Measurements from ENCODE around the gene NADK2. TPM values are rescaled to one million over a fixed set of nuclear protein-coding genes. Genes with fewer than 3 reads are reported as not detected.

The NADK2 gene
- total RNA-seq, 1 experiment from 2014 or later, result 12.2 TPM

GRCh38 chr5:36161361-36161760 lies 80.4 kb downstream of the NADK2 start:
- no peak overlapping the region for H2AFZ ChIP-seq (ENCODE audit: low read length)
- H3K9me3 ChIP-seq (ENCODE audit: control insufficient read depth, low read depth, low read length), result no peaks in the 10 kb centered on the region
- TF ChIP-seq CTCF (conservative IDR thresholded peaks at IDR 0.05), result no peak
- H2AK5ac ChIP-seq (ENCODE audit: insufficient read length, low read length), result no peak overlapping the region
- no peak overlapping the region for H3T11ph ChIP-seq (ENCODE audit: low read length)
- H3K18ac ChIP-seq (ENCODE audit: insufficient read length, low read depth, low read length), result no peak overlapping the region
- no CpG with 5 or more reads among the region's 4 CpGs for WGBS (ENCODE audit: extremely low coverage, insufficient read length, low lambda C conversion rate)
- no peak overlapping the region for H3K56ac ChIP-seq (ENCODE audit: insufficient read length, low read depth, low read length)
- H3K23me2 ChIP-seq (ENCODE audit: insufficient read length, low read depth, low read length, poor library complexity, severe bottlenecking), result no peaks in the 10 kb centered on the region
- DNase-seq, result no peak
- H3K4ac ChIP-seq (ENCODE audit: low read depth, low read length), result no peak overlapping the region
- no peak overlapping the region for H4K8ac ChIP-seq (replicated peaks; ENCODE audit: insufficient read length, low read depth, low read length)
- Mint-ChIP-seq H3K9me3 (no peaks in the 10 kb centered on the region), H3K36me3 (ENCODE audit: insufficient read depth in 1 of 3, low read depth in 3 of 3) (peaks cover 44 to 77% (median 70%) of the 10 kb centered on the region in 3 experiments; a peak in 6 of 7 replicates), H3K4me1 (peaks cover 0 to 4% of the 10 kb centered on the region in 2 experiments; a peak in 1 of 4 replicates), H3K4me3 (no peak overlapping the region), H3K27ac (no peak overlapping the region), H3K27me3 (ENCODE audit: low read depth) (no peaks in the 10 kb centered on the region)
- H2BK20ac ChIP-seq (ENCODE audit: low read depth, low read length, poor library complexity, severe bottlenecking), result no peak overlapping the region
- H4K5ac ChIP-seq (ENCODE audit: insufficient read length, low read depth, low read length), result no peak overlapping the region
- no peak overlapping the region for H3K23ac ChIP-seq (ENCODE audit: insufficient read length, low read depth, low read length)
- H3K4me1 ChIP-seq (ENCODE audit: insufficient read depth, low read length), result no peaks in the 10 kb centered on the region
- H4K20me1 ChIP-seq (ENCODE audit: control insufficient read depth, insufficient read depth, insufficient read length), result no peaks in the 10 kb centered on the region
- H2BK120ac ChIP-seq (ENCODE audit: low read depth, low read length, poor library complexity, severe bottlenecking), result no peak overlapping the region
- H3K14ac ChIP-seq (ENCODE audit: insufficient read depth, low read length), result no peak overlapping the region
- no peak overlapping the region for H3K9ac ChIP-seq (ENCODE audit: extremely low read depth, insufficient read length, low read length)
- no peaks in the 10 kb centered on the region for H3K27me3 ChIP-seq (ENCODE audit: insufficient read depth, low read length)
- H4K91ac ChIP-seq (ENCODE audit: insufficient read length, low read depth, low read length), result no peak overlapping the region
- no peak overlapping the region for H2BK12ac ChIP-seq (ENCODE audit: insufficient read length, low read depth, low read length)
- H3K79me1 ChIP-seq (ENCODE audit: insufficient read depth, low read depth, low read length, poor library complexity, severe bottlenecking), result peaks cover 10% of the 10 kb centered on the region
- no peak overlapping the region for H3K27ac ChIP-seq (ENCODE audit: insufficient read length, low read depth, low read length)
- H2BK15ac ChIP-seq (ENCODE audit: low read depth, low read length), result no peak overlapping the region
- no peak overlapping the region for H2BK5ac ChIP-seq (ENCODE audit: insufficient read length, low read length)
- no peak overlapping the region for H3K4me2 ChIP-seq (ENCODE audit: insufficient read depth, insufficient read length, low read length)
- H3K79me2 ChIP-seq (ENCODE audit: insufficient read depth, low read length), result 0 out of 2 replicates have a peak, but pooled peaks cover 2% of the 10 kb centered on the region
